Effector CD8-positive, alpha-beta T cell (primary cell): ENCODE measurements around the gene FPR2.
"Not testable (repeated sequence)": the region's sequence is repeated elsewhere in the genome, so short reads cannot be mapped to it uniquely, and the experiment has no call there.

Source experiments
- DNase-seq: peaks from one replicate; lab custom pipeline; 2025; lab: John Stamatoyannopoulos, UW

Gene FPR2

DNA sequence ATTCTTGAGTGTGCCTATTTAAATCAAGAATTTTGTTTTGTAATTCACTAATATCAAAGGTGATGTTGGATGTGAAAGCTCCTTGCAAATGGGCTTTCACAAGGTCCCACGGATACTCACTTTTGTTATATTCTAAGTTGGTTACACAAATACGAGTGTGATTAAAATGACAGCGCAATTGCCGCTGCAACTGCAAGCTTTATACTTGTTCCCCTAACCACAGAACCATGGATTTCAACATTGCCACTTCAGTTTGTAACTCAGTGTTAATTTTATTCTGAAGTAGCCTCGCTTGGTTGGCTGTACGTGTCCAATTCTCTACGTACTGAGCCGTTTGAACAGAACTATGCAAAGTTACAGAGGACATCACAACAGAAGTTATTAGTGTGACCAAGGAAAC lies 44.4 kb downstream of the FPR2 start:
- DNase-seq, result not testable (repeated sequence)

DNA sequence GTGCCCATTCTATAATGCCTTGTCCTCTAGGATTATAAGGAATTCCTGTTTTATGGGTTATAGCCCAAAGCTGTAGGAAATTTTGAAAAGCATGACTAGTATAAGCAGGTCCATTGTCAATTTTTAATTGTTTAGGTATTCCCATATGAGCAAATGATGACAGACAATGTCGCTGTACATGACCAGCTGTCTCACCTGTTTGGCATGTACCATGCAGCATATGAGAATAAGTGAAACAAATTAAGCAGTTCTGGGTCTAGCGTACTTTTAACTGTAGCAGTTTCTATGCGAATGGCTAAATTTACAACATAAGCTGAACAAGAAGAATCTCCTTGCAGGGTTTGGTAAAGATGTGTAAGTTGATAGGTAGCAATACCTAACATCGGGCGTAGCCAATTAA lies 45.6 kb downstream of the FPR2 start:
- DNase-seq, result not testable (repeated sequence)

DNA sequence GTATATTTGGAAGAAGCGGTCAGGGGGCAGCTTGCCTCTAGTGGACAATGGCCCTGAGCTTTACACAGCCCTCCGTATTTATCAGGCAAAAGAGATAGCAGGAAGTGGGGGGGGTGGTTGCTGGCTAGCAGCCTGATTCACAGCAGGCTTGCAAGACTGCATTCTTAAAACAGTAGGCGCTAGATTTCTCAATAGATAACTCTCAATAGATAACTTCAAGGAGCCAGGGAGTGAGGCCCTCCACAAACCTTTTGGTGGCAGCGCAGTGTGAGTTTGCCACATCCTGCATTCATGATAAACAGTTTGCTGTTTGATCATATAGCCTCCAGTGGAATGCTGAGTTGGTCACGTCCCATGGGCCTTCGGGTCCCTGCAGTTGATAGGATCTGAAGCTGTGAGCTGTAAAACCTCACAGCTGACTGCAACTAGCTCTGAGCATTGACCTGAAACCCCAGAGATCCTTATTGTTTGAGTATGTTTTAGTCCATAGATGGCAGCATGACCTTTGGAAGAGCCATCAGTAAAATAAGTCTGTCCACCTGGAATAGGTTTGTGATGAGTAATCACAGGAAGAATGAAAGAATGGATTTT lies 46.2 kb downstream of the FPR2 start:
- DNase-seq, result no peak

DNA sequence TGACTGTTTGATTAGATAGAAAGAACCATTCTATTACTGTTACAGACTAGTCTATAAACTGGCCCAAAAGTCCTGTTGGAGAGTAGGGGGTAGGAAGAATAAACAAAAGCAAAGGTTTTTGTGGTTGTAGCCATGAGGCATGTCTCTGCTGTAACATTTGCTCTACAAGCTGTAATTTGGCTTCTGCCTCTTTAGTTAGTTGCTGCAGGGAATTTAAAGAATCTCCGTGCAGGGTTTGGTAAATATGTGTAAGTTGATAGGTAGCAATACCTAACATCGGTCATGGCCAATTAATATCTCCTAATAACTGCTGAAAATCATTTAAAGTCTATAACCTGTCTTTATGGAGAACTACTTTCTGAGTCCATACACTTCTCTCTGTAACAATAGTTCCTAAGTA lies 46.9 kb downstream of the FPR2 start:
- DNase-seq, result no peak

DNA sequence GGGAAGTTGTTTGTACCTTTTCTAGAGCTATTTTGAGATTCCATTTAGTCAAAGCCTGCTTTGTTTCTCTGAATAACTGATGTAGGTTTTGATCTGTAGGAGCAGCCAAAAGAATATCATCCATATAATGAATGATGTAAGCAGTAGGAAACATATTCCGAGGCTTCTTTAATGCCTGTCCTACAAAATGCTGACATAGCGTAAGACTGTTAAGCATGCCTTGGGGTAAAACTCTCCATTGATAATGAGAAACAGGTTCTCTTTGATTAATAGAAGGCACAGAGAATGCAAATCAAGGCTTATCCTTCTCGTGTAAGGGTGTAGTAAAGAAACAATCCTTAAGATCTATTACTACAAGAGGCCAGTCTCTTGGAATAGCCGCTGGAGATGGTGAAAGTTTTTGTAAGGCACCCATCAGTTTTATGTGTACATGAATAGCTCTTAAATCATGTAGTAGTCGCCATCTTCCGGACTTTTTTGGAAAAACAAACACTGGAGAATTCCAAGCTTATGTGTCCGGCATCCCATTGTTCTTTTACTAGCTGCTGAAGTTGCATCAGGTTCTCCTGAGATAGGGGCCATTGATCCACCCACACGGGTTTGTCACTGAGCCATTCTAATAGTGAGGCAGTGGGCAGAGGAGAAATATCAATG lies 47.5 kb downstream of the FPR2 start:
- DNase-seq, result no peak

DNA sequence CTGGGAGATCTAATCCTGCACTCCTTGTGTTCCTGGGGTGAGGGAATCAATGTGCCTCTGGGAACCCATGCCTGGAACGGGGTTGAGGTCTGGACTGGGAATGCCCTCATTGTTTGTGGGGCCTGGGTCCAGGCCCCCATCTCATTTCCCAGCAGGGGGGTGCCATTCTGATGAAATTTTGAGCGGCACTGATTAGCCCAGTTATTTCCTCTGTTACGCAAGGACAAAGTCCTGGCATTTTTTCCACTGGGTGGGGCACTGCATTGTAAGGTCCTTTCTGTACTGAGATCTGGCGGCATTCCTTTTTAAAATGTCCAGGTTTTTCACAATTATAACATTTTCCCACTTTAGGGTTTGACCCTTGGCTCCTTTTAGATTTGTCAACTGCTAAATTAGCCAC lies 48.8 kb downstream of the FPR2 start:
- no peak for DNase-seq

DNA sequence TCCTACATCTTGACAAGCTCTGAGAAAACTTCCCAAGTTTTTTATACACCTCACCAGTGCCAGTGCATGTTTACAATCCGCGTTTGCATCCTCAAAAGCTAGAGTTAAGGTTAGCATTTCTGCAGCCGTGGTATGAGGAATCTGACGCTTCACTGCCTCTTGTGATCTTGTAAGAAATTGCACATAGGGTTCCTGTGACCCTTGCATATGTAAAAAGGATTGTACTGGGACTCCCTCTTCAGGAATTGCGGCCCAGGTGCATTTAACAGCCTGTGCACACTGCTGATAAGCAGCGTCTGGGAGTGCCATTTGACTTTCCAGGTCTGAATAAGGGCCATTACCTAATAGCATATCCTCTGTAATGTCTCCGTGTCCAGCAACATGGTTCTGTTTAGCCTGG lies 49.2 kb downstream of the FPR2 start:
- no peak for DNase-seq

DNA sequence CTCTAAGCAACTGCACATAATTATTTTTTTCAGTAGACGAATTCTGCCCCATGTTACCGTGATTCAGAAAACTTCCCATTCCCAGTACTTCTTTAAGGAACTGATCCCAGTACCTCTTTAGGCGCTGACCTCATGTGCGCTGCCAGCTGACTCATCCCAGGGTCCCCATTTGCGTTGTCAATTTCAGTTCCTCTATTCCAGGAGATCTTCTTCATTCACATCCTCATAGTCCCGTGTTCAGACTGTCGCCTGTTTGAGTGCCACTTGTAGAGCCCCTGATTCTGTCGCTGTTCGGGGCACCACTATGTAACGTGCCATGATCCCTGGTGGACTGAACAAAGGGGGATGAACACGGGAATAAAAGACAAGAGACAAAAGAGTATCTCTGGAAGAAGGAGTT lies 50.4 kb downstream of the FPR2 start:
- no peak for DNase-seq

DNA sequence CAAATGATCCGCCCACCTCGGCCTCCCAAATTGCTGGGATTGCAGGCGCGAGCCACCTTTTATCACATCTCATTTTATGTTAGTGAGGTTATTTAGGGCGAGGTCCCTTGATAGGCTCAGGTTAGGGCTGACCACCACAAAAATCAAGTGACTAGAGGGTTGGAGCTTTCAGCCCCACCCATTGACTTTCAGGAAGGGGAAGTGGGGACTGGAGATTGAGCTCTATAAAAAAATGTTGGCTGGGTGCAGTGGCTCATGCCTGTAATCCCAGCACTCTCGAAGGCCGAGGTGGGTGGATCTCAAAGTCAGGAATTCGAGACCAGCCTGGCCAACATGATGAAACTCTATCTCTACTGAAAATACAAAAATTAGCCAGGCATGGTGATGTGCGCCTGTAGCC lies 54.1 kb downstream of the FPR2 start:
- DNase-seq, result no peak

DNA sequence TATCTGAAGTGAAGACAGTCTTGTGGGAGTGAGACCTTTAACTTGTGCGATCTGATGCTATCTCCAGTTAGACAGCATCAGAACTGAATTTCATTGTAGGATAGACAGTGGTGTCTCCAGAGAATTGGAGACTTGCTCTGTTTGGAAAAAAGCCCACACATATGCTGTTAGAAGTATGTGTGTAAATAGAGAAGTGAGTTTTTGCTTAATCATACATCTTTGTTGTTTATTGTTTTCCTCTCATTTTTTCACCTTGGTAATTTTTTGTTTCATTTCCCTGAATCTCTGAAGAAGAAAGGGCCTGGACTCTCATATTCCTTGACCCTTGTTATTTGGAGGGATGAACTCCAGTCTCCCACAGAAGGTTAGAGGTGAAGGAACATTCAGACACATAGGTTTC lies 55.7 kb downstream of the FPR2 start:
- no peak for DNase-seq

DNA sequence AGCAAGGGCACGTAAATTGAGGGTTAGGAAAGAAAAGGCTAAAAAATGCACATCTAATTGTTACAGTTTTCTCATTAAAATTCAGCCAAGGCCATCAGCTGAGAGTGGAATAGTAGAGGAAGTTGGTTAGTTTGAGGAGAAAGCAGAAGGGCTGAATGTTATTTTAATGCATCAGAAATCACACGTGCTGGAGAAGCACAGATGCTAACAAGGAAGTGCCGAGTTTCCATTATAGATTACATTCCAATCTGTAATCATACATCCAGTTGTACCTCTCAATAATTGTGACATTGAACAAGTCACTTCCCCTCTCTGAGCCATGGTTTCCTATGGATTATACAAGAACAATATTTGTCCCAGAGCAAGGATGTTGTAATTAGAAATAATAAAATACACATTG lies 59.0 kb downstream of the FPR2 start:
- DNase-seq, result no peak
